GM19452 (cell line): ENCODE measurements around the gene CASKIN1.

Experiments used
- ATAC-seq: cut with Tn5 transposase; IDR thresholded peaks from one replicate; pipeline ENCODE4 v1.9.1; 2021; ENCODE audit not compliant: unreplicated experiment

CASKIN1 gene

GRCh38 chr16:2233872-2234812, 37.7 kb upstream of the CASKIN1 start:
- ATAC-seq: no peak

GRCh38 chr16:2233046-2233775, 36.8 kb upstream of the CASKIN1 start:
- no peak for ATAC-seq

GRCh38 chr16:2232094-2232990, 35.9 kb upstream of the CASKIN1 start:
- ATAC-seq: no peak

GRCh38 chr16:2231016-2231931, 34.9 kb upstream of the CASKIN1 start:
- no peak for ATAC-seq

- no peak for ATAC-seq
Measured at GRCh38 chr16:2230376-2230775, 34.0 kb upstream of the CASKIN1 start.

- ATAC-seq: no peak
Measured at GRCh38 chr16:2229632-2230250, 33.3 kb upstream of the CASKIN1 start.

- ATAC-seq: no peak
Measured at GRCh38 chr16:2229091-2229490, 32.7 kb upstream of the CASKIN1 start.

GRCh38 chr16:2228161-2228824, 31.9 kb upstream of the CASKIN1 start:
- no peak for ATAC-seq

- no peak for ATAC-seq
Measured at GRCh38 chr16:2226918-2227317, 30.5 kb upstream of the CASKIN1 start.

GRCh38 chr16:2226245-2226793, 29.9 kb upstream of the CASKIN1 start:
- ATAC-seq: no peak

- ATAC-seq: peak; percentile 9
Measured at GRCh38 chr16:2223942-2224486, 27.6 kb upstream of the CASKIN1 start.

GRCh38 chr16:2223221-2223941, 27.0 kb upstream of the CASKIN1 start, which contains the start of gene E4F1:
TSS of gene E4F1 (plus strand) at chr16:2223591. CDS start at chr16:2223614, 23 bp downstream.
- ATAC-seq: peak; percentile 92

- no peak for ATAC-seq
Measured at GRCh38 chr16:2216330-2216729, 19.9 kb upstream of the CASKIN1 start.

GRCh38 chr16:2214719-2214968, 18.2 kb upstream of the CASKIN1 start, which contains the start of gene PGP:
TSS of gene PGP (minus strand) at chr16:2214840. CDS start at chr16:2214777, 63 bp downstream.
- peak; percentile 87 for ATAC-seq

GRCh38 chr16:2213817-2214718, 17.7 kb upstream of the CASKIN1 start:
- no peak for ATAC-seq

- no peak for ATAC-seq
Measured at GRCh38 chr16:2212362-2213324, 16.2 kb upstream of the CASKIN1 start.
